Measurements from ENCODE around the gene NT5DC1. TPM values are rescaled to one million over a fixed set of nuclear protein-coding genes. Genes with fewer than 3 reads are reported as not detected.

The NT5DC1 gene
- 22.4 TPM for polyA plus RNA-seq (2013, experiment 1 of 2; ENCODE audit: insufficient read length)
- polyA plus RNA-seq (2013, experiment 2 of 2; ENCODE audit: insufficient read length) = 21.2 TPM

GRCh38 chr6:116100419-116101301 is at the start of gene NT5DC1:
NT5DC1 (plus strand) TSS chr6:116100853; CDS start chr6:116100931, 78 bp downstream.
- peak; percentile 66 for DNase-seq

GRCh38 chr6:116051244-116051643 is 49.4 kb upstream of the NT5DC1 start:
- no peak for DNase-seq

- no peak for DNase-seq
Measured at GRCh38 chr6:116055513-116055912, 45.1 kb upstream of the NT5DC1 start.

- DNase-seq = no peak
Measured at GRCh38 chr6:116057766-116058165, 42.9 kb upstream of the NT5DC1 start.

DNA sequence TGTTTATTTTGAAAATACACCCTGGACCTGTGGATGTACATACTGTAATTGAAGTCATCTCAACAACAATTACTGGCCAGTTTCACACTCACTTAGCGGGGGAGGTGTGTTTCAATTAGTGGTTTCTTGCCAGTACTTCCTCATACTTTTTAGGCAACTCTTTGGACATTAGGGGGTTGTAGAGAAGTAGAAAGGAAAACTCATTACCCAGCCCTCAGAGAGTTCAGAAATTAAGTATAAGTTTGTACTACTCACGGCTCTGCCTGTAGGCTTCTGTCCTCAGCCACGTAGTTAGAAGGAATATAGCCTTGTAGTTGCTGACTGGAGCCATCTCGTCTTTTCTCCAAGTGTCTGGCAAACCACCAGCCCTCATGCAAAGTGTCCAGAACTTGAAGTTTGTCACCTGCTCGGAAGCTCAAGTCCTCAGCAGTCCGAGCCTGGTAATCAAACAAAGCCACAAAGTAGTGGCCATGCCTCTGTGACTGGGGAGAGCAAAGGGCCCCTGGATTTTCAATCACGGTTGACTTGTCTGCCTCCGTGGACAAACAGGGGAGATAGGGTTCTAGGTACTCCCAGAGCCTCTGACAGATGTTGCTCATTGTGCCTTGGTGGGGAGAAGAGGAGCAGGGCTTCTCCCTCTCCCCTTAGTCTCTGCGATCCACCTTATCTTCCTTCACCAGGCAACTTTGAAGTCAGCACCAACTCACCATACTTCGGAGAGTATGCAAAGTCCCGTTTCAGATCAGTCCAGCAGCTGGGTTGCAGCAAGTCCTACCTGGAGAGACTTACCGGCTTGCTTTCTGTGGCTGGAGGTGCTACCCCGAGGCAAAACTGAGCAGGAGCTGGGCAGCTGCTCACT is 40.7 kb upstream of the NT5DC1 start:
- DNase-seq = no peak

DNA sequence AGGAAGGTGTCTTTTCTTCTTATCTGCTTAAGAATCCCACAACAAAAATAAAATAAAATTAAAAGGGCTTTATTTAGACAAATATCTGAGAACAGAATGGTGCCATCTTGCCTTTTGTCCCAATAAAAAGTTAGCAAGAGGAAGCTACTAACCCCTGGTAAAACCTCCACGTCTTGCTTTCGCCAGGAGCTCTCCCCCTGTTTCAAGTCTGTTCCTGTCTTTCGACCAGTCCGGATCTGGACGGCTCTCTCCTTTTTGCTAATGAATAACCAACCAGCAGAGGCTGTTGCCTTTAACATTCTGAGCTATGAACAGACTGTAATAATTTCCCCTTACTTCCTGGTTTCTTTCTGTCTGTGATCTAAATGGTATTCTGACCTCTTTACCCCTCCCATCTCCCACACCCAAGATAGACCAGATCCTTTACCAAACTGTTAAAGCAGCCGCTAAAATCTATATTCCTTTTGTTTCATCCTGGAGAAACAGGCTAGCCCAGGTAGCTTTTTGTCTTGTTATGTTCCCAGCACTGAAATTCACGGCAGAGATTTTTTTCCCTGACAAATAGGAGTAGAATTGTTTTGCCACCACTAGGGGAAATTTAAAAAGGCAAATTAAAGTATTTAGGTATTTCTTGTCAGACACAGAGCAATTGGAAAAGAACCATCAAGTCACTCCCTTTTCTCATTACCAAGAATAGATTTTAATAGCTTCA is 39.9 kb upstream of the NT5DC1 start, which contains the start of gene FRK:
Gene FRK (minus strand): TSS at position 320 of the 712 bp plus-strand sequence. CDS start 580 bp downstream, outside the sequence.
- peak; percentile 38 for DNase-seq

- no peak for DNase-seq
Measured at GRCh38 chr6:116062496-116062895, 38.2 kb upstream of the NT5DC1 start.

- no peak for DNase-seq
Measured at GRCh38 chr6:116064666-116065065, 36.0 kb upstream of the NT5DC1 start.

- DNase-seq = no peak
Measured at GRCh38 chr6:116066789-116067188, 33.9 kb upstream of the NT5DC1 start.

DNA sequence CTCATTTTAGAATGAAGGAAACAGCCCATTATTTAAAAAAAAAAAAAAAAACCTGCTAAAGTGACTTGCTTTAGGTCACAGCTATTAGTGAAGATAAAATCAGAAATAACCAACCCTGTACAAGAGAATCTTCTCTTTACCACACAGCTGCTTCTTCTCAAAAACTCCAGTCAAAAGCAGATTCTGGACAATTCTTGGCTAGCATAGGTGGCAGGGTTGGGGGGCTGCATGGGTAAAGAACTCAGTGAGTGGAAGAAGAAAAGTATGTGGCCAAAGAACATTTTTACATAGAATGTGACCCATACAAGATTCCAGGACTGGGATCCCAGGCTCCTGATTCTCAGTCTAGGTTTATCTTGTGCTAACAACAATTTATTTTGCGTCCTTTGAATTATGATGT is 30.6 kb upstream of the NT5DC1 start:
- DNase-seq = no peak

- DNase-seq = no peak
Measured at GRCh38 chr6:116070616-116071389, 29.9 kb upstream of the NT5DC1 start.

DNA sequence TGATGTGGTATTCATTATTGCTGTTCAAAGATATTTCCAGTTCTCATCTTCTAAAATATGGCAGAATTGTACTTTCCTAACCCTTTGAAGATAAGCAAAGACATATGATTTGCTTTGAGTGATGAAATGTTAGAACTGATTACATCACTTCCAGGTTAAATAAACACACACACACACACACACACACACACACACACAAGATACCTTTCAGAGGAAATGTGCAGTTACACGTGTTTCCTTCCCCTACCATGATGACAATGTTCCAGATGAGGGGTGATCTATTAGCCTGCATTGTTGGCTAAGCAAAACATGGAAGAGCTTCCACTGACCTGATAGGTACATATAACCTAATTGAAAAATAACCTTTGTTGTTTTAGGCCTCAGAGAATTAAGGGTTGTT is 28.3 kb upstream of the NT5DC1 start:
- no peak for DNase-seq

GRCh38 chr6:116073765-116074440 is 26.8 kb upstream of the NT5DC1 start:
- DNase-seq = peak; percentile 35

DNA sequence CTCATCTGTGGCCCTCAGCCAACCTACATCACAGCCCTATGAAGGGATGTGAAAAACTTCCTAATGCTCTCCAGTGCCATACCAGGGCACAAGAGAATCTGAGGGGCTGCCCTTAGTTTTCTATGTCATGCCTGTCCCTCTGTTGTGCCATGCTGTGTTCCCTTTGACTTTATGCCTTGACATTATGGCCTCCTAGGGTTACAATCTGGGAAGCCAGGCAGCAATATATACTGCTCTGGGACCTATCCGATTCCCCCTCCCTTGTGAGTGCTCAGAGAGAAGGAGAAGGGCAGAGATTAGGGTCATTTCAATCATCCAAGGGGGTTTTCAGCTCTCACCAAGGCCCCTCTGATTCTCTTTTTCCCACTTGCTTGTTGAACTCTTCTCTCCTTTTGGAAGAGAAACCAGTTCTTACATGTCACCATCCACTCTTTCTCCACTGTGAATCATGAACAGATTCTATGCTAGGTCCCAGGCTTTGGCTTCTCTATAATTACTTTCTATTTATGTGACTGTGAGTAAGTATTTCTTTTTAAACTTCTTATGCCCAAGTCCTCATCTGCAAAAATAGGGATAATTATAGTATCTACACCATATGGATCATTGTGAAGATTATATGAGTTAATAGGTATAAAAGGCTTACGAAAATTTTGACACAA is 25.8 kb upstream of the NT5DC1 start:
- DNase-seq = no peak

DNA sequence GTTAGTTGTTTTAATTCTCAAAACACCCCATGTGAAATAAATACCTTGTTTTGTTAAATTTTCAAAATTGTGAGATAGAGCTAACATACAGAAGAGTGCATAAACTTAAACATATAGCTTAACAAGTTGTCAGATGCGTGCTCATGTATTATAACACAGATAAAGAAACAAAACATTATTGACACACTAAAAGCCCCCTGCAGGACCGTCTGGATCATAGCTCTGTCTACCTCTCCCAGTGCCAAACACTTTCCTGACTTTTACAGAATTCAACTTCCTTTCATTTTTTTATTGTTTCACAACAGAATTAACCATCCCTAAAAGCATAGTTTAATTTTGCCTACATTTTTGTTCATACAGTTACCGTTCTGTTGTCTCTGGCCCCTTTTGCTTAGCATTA is 22.1 kb upstream of the NT5DC1 start:
- DNase-seq = no peak

DNA sequence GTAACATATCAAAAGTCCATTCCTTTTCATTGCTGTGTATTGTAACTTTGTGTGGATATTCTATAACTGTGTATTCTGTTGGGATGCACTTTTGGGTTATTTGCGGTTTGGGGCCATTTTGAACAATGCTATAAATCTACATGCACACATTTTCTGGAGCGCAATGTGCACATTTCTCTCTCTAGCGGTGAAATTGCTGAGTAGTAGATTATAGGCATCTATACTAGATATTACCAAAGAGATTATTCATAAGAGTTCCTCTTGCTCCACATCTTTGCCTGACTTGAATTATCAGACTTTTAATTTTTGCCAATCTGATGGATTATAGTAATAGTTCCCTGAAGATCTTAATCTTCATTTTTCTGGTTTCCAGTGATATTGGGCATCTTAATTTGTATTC is 21.7 kb upstream of the NT5DC1 start:
- no peak for DNase-seq

DNA sequence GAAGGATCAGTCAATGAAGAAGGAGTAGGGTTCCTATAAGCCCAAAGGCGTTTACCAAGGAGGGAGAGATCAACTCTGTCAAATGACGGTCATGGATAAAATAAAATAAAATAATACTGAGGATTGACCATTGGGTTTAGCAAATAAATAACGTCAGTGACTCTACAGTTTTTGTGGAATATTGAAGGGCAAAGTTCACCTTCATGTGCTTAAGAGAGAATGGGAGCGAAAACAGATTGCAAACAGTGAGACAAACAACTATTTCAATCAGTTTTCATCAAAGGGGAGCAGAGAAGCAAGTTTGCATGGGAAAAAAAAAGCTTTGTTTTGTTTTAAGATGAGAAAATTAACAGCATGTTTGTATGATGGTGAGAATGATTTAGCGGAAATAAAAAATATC is 17.6 kb upstream of the NT5DC1 start:
- DNase-seq = no peak

DNA sequence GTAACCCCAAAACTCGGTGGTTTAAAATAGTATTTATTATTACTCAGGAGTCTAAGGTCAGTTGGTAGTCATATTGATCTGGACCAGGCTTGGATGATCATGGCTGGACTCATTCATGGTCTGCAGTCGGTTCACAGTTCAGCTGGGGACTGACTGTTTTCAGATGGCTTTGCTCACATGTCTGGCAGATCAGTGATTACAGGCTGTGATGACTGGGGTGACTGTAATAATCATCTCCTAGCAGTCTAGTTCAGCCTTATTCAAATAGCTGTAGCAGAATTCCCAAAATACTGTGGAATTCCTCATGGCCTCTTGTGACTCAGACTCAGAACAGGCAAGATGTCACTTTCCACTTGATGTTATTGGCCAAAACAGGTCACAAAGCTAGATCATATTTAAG is 16.4 kb upstream of the NT5DC1 start:
- no peak for DNase-seq

DNA sequence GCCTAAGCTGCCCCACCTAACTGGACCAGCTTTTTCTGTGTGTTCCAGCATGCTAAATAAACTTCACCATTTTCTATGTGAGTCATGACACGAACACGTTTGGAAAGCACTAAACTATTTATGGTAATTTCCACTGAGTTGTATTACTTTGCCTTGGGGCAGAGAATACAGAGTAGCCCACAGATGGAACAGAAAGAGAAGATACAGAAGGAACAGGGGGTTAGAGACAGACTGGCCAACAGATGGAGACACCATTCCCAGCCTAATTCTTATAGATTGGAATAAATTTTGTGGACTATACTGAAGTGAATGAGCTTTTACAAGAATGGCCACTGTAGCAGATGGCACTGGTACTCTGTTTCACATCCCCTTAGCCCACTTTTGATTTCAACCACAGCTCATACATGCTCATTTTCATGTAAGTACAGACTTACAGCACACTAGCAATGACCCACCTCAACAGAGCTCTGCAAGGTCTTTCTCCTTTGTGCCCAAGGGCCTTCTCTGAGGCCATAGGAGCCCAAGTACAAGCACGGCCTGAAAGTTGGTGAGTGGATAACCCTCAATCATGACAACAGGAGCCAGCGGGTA is 13.1 kb upstream of the NT5DC1 start:
- peak; percentile 53 for DNase-seq

DNA sequence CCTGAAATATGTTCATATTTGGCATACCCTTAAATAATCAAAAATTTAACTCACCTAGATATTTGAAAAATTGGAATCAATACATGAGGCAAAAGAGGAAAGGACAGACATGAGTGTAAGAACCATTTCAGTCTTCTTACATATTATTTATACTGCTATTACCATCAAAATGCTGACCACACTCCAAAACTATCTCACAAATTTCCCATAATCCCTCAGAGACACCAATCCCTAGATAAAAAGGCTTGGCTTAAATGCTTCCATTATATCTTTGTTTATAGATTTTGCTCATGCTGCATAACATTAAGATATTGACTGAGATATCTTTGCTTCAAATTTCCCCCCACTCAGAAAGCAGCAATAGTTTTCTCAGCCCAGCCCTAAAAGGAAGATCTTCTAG is 11.7 kb upstream of the NT5DC1 start:
- no peak for DNase-seq
